WERI-Rb-1 (cell line): ENCODE measurements around the gene NUBP1.
A peak's percentile ranks its signal among the peaks of the same experiment; 100 is the strongest.

Source experiments
- DNase-seq: peaks from one replicate; pipeline ENCODE4 v3.0.0-alpha.2; 2020
- H3K27ac ChIP-seq: fragments of 250-450 bp; sonication (Bioruptor Pico); 2 replicates; pipeline ENCODE4 v1.5.1; 2020; ENCODE audit warnings: mild to moderate bottlenecking, moderate library complexity
- H3K27me3 ChIP-seq: fragments of 250-450 bp; sonication (Bioruptor Pico); 2 replicates; pipeline ENCODE4 v1.5.1; 2021; ENCODE audit warnings: mild to moderate bottlenecking, low read depth, moderate library complexity; ENCODE audit not compliant: insufficient read depth, severe bottlenecking
- H3K36me3 ChIP-seq: fragments of 250-450 bp; sonication (Bioruptor Pico); 2 replicates; pipeline ENCODE4 v1.5.1; 2020; ENCODE audit warnings: mild to moderate bottlenecking, moderate library complexity
- H3K4me3 ChIP-seq: 2 replicates; pipeline ENCODE4 v1.5.1; 2011; ENCODE audit warnings: low read depth, mild to moderate bottlenecking, control low read depth, low read length
- H3K9me3 ChIP-seq: fragments of 250-450 bp; sonication (Bioruptor Pico); 2 replicates; pipeline ENCODE4 v1.5.1; 2021; ENCODE audit warnings: mild to moderate bottlenecking, moderate library complexity; ENCODE audit not compliant: severe bottlenecking
- CTCF ChIP-seq: IDR thresholded peaks from 2 replicates; pipeline ENCODE4 v1.5.1; 2011; ENCODE audit warnings: low read depth, mild to moderate bottlenecking, control low read depth, inconsistent platforms, low read length

Gene NUBP1

GRCh38 chr16:10744370-10745030 lies 858 bp downstream of the NUBP1 start:
- no peaks in the 10 kb centered on the region for H3K27me3 ChIP-seq
- no peak for DNase-seq
- H3K36me3 ChIP-seq: peaks cover 17% of the 10 kb centered on the region
- H3K9me3 ChIP-seq: no peaks in the 10 kb centered on the region
- H3K4me3 ChIP-seq: peak overlapping the region; percentile 66
- H3K27ac ChIP-seq: peak overlapping the region; percentile 76
- no peak for TF ChIP-seq CTCF

GRCh38 chr16:10745841-10746240 lies 2.2 kb downstream of the NUBP1 start:
- Histone ChIP-seq H3K27ac (no peak overlapping the region), H3K27me3 (no peaks in the 10 kb centered on the region), H3K36me3 (peaks cover 21% of the 10 kb centered on the region), H3K9me3 (no peaks in the 10 kb centered on the region), H3K4me3 (no peak overlapping the region)
- no peak for TF ChIP-seq CTCF
- no peak for DNase-seq

GRCh38 chr16:10750793-10751192 lies 7.2 kb downstream of the NUBP1 start:
- H3K27me3 ChIP-seq: no peaks in the 10 kb centered on the region
- no peak overlapping the region for H3K27ac ChIP-seq
- no peak for TF ChIP-seq CTCF
- peaks cover 32% of the 10 kb centered on the region for H3K36me3 ChIP-seq
- H3K9me3 ChIP-seq: no peaks in the 10 kb centered on the region
- H3K4me3 ChIP-seq: no peak overlapping the region
- DNase-seq: no peak

- H3K36me3 ChIP-seq: peaks cover 32% of the 10 kb centered on the region
- H3K4me3 ChIP-seq: no peak overlapping the region
- no peaks in the 10 kb centered on the region for H3K27me3 ChIP-seq
- peak; percentile 23; the same call in 1 of the 2 replicates for TF ChIP-seq CTCF
- no peak for DNase-seq
- H3K27ac ChIP-seq: no peak overlapping the region
- H3K9me3 ChIP-seq: no peaks in the 10 kb centered on the region
Observed at GRCh38 chr16:10751291-10751697, 7.7 kb downstream of the NUBP1 start.

- no peak for TF ChIP-seq CTCF
- DNase-seq: peak; percentile 72
- H3K27ac ChIP-seq: peak overlapping the region; percentile 24; the same call in 1 of the 2 replicates
- no peak overlapping the region for H3K4me3 ChIP-seq
- H3K27me3 ChIP-seq: no peaks in the 10 kb centered on the region
- H3K9me3 ChIP-seq: no peaks in the 10 kb centered on the region
- H3K36me3 ChIP-seq: peaks cover 35% of the 10 kb centered on the region
Observed at GRCh38 chr16:10752843-10753523, 9.3 kb downstream of the NUBP1 start.
